GM21515 (cell line): ENCODE measurements around the gene CDK18.

Experiments
- ATAC-seq: cut with Tn5 transposase; IDR thresholded peaks from one replicate; pipeline ENCODE4 v1.9.1; 2021; ENCODE audit not compliant: unreplicated experiment

The CDK18 gene

DNA sequence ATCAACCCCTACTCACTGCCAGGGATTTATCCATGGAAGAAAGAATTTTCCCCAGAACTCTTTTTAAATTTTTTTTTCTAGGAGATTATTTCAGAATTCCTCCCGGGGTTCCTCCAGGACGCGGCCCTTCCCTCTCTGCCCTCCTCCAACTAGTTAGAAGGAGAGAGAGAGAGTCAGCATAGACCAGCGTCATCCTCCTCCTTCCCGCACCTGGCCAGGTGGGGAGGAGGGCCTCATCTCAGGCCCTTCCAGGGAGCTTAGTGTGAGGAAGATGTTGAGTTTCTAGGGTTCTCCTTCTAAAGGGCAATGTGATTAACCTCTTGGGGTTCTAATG, 63.6 kb downstream of the CDK18 start:
- no peak for ATAC-seq

DNA sequence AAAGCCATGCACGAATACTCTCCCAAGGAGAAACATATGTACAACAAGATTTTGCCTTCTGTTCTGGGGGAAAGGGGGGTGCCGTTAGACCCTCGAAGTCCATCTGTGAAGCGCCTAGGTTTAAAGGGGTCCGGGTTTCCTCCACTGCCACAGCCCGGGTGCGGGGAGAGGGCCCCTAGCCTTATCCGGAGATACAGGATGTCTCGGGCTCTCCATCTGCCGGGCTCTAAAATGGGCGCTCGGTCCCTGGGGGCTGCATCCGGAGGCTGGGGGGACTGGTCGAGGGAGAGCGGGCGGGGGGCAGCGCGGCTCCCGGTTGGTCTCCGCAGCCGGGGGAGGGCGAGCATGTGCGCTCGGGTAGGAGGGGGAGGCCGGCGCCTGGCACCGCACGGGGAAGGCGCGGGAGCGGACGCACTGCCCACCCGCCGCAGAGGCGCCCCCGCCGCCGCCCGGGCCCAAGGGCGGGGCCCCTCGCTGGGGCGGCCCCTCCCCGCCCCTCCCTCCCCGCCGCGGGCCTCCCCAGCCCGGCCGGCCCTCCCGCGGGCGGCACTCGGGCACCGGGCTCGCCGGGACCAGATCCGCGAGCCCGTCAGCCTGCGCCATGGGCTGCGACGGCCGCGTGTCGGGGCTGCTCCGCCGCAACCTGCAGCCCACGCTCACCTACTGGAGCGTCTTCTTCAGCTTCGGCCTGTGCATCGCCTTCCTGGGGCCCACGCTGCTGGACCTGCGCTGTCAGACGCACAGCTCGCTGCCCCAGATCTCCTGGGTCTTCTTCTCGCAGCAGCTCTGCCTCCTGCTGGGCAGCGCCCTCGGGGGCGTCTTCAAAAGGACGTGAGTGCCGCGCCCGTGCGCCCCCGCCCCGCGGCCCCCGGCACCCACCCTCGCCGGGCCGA, 64.2 kb downstream of the CDK18 start:
- ATAC-seq: no peak

DNA sequence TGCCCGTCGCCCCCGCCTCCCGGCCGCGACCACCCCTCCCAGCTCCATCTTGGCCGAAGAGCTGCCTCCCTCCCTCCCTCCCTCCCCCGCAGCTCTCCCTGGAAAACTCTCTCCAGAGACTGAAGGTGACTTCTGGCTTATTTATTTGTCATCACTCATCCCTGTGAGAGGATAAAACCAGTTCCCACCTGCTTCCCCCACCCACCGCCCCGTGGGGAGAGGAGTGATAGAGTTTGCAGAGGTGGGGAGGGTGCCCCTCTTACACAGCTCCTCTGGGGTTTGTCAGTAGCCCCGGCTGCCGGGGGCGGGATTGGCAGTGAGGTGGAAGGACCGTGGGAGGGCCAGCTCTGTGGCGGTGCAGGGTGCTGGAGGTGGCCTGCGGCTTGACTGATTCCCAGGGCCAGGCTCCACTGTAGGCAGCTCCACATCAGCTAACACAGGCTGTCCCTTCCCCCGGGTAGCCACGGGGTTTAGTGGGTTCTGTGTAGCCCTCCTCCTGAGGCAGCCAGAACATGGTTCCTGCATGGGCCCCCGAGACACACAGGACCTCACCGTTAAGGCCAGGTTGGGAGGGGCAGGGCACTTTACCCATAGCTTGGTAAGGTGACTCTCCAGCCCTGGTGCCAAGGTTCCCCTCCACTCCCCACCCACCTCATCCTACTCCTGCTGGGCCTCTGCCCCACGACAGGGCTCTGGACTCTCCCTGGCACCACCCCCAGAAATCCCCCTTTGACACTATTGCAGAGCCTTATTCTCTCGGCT, 65.1 kb downstream of the CDK18 start:
- ATAC-seq: no peak

DNA sequence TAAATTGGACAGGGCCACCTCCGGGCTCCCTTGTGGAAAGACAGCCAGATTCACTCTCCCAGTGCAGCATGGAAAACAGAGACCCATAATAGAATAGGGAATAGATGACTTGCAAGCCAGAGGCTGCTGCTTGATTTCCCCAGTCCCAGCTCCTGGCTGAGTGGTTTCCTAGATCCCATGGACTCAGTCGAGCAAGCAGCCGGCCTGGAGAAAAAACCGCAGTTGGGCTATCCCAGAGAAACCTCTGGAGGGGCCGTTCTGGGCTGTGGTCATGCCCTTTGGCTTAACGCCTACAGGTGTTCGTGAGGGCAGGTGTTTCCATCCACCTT, 65.7 kb downstream of the CDK18 start:
- no peak for ATAC-seq

DNA sequence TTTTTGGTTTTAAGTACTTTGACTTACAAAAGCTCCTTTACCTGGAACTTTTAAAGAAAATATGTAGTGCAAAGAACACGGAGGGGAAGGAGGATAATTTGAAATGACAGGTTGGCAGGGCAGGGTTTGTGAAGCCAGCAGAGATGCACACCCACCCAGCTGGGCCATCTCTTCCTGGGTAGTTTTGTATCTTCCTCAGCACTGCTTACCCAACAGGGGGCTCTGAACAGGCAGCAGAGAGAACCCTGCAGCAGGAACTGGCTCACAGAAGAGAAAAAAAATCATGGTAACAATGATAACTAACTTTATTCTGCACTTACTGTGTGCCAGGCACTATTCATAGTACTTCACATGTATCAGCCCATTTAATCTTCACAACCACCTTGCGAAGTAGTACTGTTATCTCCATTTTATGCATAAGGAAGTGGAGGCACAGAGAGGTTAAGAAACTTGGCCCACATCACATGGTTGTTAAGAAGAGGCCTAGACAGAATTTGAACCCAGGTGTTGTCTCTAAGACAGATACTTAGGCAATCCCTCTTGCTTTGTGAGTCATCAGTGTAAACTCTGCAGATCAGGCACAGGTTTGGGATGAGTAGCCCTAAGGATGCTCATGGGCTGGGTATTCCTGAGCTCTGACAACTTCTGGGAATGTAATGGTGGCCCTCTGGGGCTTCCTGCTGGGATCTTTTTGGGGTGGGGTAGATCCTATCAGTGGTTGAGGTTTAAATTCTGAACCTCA, 66.5 kb downstream of the CDK18 start:
- ATAC-seq: no peak

DNA sequence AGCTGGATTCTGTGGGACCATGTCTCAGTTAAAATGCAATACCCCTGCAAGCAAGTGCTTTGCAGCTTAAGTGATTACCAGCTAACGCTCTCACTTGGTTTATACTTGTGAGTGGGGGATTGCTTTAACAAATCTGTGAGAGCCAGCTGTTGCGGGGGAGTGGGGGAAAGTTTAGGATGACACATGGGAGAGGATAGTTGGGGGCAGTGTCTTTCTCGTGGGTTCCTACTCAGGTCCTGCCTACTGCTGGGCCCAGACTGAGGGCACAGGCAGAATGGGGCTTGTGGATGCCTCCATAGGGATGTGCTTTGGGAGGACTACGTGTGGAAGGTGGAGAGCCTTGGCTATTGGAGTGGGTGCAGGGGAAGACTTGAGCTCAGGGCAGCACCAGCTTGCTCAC, 67.3 kb downstream of the CDK18 start:
- ATAC-seq: no peak

DNA sequence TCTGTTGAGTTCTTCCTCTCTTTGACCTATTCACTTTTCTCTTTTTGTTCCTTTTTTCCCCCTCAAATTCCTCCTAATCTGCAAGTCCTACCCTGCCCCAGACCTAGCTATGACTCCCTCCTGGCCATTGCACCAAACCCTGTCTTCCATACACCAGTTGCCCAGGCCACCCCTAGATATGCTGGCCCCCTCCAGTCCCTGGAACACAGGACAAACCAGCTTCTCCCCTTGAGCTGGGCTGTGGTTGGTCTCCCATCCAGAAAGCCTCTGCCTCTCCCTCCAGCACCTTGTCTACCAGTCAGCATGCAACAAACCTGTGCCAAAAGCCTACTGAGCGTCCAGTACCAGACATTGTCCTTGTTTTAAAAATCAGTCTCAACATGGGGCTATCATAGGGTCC, 68.0 kb downstream of the CDK18 start:
- no peak for ATAC-seq

DNA sequence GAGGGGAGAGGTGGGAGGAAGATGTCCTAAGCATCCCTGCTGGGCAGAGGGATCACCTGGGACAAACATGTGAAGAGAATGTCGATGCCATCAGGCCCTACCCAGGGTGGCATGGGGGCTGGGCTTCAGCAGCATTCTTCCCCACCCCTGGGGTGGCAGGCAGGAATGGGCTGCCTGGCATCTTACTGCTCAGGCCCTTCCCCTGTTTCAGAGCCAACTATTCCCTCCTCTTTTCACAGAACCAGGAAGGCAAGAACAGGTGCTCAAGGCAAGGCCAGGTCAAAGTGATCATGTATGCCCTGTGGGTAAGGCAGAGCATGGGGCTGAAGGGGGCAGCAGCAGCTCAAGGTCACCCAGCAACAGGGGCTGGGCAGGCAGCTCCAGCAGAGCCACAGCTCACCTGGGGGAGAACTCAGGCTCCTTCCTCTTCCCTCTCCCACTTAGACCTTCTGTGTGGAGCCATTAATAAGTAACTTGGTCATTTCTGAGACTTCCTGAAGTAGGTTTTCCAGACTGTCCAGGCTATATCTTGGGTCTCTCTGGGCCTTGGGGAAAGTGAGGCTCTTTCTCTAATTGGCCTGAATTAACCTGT, 70.9 kb downstream of the CDK18 start:
- no peak for ATAC-seq

DNA sequence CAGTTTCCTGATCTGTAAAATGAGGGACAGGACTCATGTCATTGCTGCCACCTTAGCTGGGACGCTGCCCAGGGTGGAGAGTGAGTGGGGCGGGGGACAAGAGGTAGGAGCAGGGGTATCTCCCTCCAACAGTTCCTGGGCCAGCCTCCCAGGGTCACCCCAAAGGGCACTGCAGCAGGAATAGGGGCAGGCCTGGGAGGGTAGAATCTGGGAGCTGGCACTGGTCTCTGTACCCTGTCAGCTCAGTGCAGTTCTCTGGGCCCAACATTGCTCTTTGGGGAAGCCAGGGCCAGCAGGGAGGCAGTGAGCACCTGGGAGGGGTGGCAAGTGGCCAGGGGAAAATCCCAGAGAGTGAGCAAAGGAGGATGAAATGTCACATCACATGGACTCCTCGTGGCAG, 71.5 kb downstream of the CDK18 start:
- ATAC-seq: no peak

DNA sequence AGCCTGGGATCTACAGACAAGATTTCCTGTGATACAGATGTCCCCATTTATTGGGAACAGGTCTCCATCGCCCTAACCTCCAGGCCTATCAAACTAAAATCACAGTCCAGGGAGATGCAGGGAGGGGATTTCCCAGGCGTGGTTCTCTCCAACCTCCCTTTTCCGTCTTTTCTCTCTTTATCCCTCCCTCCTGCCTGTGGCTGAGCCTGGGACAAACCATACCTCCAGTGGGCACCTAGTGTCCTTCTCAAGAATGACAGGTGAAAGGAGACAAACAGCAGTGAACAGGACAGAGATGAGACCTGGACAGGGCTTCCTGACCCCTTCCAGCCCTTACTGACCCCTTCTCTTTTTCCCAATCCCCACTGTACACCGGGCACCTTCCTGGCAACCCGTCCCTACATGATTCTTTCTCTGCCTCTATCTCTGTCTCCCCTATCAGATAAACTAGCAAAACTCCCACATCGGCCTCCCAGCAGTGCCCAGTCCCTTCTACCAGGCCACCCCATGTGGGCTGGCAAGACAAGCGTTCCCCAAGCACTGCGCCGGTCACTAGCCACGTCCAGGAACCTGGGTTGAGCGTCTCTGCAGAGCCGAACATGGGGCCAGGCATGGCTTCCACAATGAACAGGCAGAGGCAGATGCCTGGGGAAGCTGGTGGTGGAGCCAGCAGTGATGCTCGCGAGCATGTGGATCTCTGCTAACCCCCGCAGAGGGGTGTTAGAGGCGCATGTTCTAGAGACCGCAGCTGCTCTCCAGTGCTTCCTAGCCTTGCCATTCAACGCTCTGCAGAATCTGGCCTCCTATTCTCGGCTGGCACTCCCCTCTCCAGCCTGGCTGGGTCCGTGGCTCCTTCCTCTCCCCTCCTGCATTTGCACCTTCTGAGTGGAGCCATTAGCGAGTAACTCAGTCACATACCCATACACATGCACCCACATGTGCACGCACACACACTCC, 72.6 kb downstream of the CDK18 start:
- ATAC-seq: no peak

DNA sequence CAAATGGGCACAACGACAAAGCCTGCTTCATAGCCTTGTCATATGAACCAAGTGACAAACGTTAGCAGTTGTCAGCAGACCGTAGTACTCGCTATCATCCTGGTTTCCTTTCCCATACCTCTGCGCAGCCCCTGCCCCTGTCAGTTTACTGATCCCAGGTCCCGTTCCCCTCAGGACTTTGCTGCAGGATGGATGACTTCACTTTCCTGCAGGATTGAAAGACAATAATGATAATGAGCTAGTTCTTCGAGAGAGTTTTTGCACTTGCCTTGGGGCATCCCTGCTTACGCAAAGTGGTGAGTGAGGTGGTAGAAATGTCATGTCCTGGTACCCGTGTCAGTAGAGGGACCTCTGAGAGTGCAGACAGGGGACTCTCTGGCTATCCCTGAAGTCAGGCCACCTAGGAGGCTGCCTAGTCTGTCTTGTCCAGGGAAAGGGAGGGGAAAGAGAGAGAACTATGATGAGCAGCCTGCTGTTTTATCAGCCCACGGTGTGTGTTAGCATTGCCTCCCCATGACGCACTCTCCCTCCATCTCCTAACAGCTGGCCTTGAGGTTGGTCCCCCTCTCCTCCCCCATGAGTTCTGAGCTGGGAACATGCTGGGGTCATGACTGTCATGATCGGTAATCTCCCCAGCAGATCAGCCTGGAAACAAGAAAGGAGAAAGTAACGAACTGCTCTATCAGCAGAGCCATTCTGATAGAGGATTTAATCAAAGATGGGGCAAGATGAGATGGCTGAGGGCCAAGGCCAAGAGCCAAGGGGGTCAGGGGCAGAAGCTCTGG, 73.6 kb downstream of the CDK18 start:
- ATAC-seq: no peak

DNA sequence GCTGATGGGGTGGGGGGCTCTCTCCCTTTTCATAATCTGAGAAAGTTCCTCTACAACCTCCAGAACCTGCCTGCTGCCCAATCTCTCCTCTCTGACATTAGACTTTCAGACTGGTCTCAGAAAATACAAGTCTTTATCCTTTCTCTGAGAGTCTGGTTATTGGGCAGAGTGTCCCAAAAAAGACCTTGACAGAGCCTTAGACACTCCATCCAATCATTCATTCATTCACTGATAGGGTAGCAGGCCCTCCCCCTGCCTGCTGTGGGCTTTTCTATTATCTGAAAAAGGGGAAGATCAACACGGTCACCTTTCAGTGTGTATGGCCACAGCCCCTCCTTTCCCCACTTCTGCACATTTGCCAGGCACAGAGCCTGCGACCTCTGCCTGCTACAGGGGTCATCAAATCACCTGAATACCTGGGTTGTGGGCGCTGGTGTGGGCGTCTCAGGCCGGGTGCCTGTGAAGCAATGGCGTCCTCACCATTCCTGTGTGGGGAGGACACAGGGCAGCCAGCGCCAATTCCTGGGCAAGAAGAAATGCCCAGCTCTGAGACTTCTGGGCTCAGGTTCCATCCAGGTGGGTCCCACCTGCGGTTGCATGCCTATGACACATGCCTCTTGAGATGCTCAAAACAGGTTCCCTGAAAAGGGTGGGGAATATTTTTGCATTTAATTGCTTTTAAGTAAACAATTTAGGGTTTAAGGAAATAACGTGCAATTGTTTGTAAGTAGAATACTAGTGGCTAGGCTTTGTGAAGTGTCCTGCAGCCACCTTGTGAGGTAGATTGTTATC, 74.5 kb downstream of the CDK18 start:
- no peak for ATAC-seq

DNA sequence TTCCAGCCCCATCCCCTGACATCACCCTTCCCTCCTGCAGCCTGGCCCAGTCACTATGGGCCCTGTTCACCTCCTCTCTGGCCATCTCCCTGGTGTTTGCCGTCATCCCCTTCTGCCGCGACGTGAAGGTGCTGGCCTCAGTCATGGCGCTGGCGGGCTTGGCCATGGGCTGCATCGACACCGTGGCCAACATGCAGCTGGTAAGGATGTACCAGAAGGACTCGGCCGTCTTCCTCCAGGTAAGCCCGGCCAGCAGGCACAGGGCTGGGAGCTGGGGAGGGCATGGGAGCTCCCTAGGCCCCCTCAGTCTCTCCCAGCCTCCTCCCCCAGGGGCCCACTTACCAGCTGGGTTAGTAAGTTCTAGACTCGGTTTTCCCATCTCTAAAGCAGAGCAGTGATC, 75.2 kb downstream of the CDK18 start:
- no peak for ATAC-seq

DNA sequence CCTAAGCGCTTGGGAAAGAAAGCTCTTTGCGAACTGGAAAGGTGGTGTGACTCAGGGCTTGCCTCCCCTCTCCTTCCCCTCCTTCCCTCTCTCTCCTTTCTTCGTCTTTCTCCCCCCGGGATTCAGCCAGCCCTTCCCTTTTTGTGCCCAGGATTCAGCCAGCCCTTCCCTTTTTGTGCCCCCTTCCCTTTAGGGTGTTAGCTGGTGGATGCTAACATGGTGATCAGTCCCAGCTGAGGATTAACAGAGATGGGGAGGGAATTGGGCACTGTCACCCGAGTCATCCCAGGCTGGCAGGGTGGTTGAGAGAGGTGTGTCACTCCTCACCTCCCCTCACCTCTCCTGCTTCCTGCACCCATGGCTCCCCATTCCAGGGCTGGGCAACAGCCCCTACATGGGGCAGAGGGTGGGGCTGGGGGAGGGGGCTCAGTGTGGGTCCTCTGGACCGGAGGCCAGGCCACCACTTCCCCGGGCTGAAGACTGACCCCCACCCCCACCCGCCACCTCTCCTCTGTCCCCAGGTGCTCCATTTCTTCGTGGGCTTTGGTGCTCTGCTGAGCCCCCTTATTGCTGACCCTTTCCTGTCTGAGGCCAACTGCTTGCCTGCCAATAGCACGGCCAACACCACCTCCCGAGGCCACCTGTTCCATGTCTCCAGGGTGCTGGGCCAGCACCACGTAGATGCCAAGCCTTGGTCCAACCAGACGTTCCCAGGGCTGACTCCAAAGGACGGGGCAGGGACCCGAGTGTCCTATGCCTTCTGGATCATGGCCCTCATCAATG, 75.9 kb downstream of the CDK18 start:
- no peak for ATAC-seq

DNA sequence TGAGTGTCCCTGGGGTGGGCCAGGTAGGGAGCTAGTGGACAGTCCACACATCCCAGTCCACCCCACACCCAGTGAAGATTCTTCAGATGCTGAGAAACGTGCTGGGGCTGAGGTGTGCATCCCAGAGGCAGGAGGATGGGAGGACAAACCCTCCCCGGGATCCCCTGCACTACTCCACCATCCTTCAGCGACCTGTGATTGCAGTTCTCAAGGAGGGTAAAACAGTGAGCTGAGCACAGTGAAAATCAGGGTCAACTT, 76.4 kb downstream of the CDK18 start:
- ATAC-seq: no peak

DNA sequence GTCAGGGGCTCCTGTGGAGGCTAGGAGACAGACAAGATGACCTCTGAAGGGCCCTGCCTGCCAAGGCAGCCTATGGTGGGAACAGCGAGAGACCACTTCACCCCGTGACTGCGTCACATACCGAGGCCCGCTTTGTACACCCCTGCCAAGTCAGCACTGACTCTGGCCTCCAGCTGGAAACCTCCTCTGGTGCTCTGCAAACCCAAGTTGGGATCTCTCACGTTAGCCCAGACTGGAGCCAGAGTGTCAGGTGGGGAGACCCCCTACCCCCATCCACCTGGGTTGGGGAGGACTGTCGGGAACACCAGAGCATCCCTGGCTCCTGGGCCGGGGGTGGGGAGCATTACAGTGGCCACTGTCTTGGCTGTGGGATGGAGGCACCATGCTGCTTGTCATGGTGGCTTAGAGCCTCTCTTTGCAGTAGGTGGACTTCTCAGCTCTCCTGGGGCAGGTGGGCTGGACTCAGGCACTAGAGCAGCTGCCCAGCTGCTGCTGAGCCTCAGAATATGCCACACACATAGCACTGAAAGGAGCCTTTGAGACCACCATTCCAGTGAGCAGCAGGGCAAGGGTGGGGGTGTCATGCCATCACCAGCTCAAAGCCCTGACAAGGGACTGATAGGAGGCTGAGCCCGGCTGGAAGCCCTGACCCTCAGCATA, 77.0 kb downstream of the CDK18 start:
- ATAC-seq: no peak

DNA sequence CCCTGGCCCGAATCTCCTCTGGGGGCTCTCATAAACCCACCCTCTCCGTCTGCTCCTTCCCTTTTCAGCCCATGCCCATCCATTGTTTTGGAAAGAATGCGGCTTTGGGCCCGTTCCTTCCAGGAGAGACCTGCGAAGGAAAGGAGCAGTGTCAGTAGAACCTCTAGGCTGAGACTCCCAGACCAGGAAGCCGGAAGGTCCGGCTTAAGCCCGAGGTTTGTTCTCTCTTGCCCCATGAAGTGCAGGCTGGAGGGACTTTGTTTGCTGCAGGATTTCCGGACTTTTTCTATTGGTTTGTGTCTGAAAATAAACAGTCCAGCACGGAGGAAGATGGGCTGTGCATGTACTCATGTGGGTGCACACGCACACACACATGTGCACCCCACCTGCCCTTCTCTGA, 77.6 kb downstream of the CDK18 start:
- ATAC-seq: no peak
